Gastroesophageal sphincter (tissue), 2 donors: ENCODE measurements around the gene TSC22D3.

Source experiments
- EP300 ChIP-seq: sonication (generic); formaldehyde crosslinking; IDR thresholded peaks from one replicate; pipeline ENCODE4 v1.6.1; 2017; ENCODE audit warnings: antibody characterized with exemption, mild to moderate bottlenecking
- POLR2A ChIP-seq, 2 donors: fragments of 450-650 bp; IDR thresholded peaks; one replicate each; pipeline ENCODE4 v1.6.1; 2017; ENCODE audit warnings: antibody characterized with exemption in 2 of 2, mild to moderate bottlenecking in 2 of 2, moderate library complexity in 1 of 2

DNA sequence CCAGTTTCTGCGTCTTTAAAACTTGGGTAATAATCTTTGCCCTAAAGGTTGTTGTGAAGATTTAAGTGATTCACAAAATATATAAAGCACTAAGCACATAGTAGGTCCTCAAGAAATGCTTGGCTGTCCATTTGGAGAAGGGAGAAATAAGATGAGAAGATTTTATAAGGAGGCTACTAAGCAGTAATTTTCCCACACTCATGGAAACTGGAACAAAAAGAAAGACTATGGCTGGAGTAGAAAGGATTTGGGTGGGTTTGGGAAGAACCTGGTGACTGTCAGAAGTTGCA is 100.3 kb downstream of the TSC22D3 start:
- no peak for TF ChIP-seq EP300
- TF ChIP-seq POLR2A (IDR thresholded peaks at IDR 0.05), result no peak
